H9 (cell line): ENCODE data around the gene LCE3D. TPM values are rescaled to one million over a fixed set of nuclear protein-coding genes. Genes with fewer than 3 reads are reported as not detected.

Experiments used
- DNase-seq: peaks from one replicate; pipeline ENCODE4 v3.0.0-alpha.2; 2017
- H2AFZ ChIP-seq: one replicate; pipeline ENCODE4 v1.6.1; 2013; ENCODE audit warnings: mild to moderate bottlenecking, low read length, control low read depth, moderate library complexity
- H2AK5ac ChIP-seq: 2 replicates; pipeline ENCODE4 v1.6.1; 2013; ENCODE audit warnings: low read length, control low read depth, mixed read lengths; ENCODE audit not compliant: insufficient read length
- H2BK120ac ChIP-seq: one replicate; pipeline ENCODE4 v1.6.1; 2013; ENCODE audit warnings: low read depth, mild to moderate bottlenecking, low read length, control low read depth, inconsistent platforms; ENCODE audit not compliant: poor library complexity, severe bottlenecking
- H2BK12ac ChIP-seq: 2 replicates; pipeline ENCODE4 v1.6.1; 2013; ENCODE audit warnings: low read length, control low read depth, mixed read lengths, low read depth; ENCODE audit not compliant: insufficient read length
- H2BK15ac ChIP-seq: 2 replicates; pipeline ENCODE4 v1.6.1; 2013; ENCODE audit warnings: low read depth, low read length, control low read depth
- H2BK20ac ChIP-seq: one replicate; pipeline ENCODE4 v1.6.1; 2013; ENCODE audit warnings: low read depth, mild to moderate bottlenecking, low read length, control low read depth, inconsistent platforms; ENCODE audit not compliant: poor library complexity, severe bottlenecking
- H2BK5ac ChIP-seq: 2 replicates; pipeline ENCODE4 v1.6.1; 2013; ENCODE audit warnings: low read length, control low read depth, mixed read lengths; ENCODE audit not compliant: insufficient read length
- H3K14ac ChIP-seq: 2 replicates; pipeline ENCODE4 v1.6.1; 2013; ENCODE audit warnings: low read length, control low read depth; ENCODE audit not compliant: insufficient read depth
- H3K18ac ChIP-seq: 2 replicates; pipeline ENCODE4 v1.6.1; 2013; ENCODE audit warnings: low read depth, mild to moderate bottlenecking, mixed read lengths, low read length, control low read depth; ENCODE audit not compliant: insufficient read length
- H3K23ac ChIP-seq: 2 replicates; pipeline ENCODE4 v1.6.1; 2013; ENCODE audit warnings: low read length, control low read depth, mixed read lengths, low read depth; ENCODE audit not compliant: insufficient read length
- H3K23me2 ChIP-seq: 2 replicates; pipeline ENCODE4 v1.6.1; 2013; ENCODE audit warnings: low read depth, mild to moderate bottlenecking, mixed read lengths, low read length, control low read depth; ENCODE audit not compliant: insufficient read length, poor library complexity, severe bottlenecking
- H3K27ac ChIP-seq: 2 replicates; pipeline ENCODE4 v1.5.1; 2013; ENCODE audit warnings: low read length, control low read depth, mixed read lengths, low read depth; ENCODE audit not compliant: insufficient read length
- H3K27me3 ChIP-seq: 2 replicates; pipeline ENCODE4 v1.6.1; 2013; ENCODE audit warnings: low read length, control low read depth, inconsistent platforms; ENCODE audit not compliant: insufficient read depth
- H3K4ac ChIP-seq: 2 replicates; pipeline ENCODE4 v1.6.1; 2013; ENCODE audit warnings: low read depth, mild to moderate bottlenecking, control low read depth, inconsistent platforms, low read length, moderate library complexity
- H3K4me1 ChIP-seq: 2 replicates; pipeline ENCODE4 v1.6.1; 2013; ENCODE audit warnings: low read length, control low read depth, inconsistent platforms; ENCODE audit not compliant: insufficient read depth
- H3K4me2 ChIP-seq: 2 replicates; pipeline ENCODE4 v1.6.1; 2013; ENCODE audit warnings: low read length, control low read depth, mixed read lengths; ENCODE audit not compliant: insufficient read length, insufficient read depth
- H3K56ac ChIP-seq: 2 replicates; pipeline ENCODE4 v1.6.1; 2013; ENCODE audit warnings: low read depth, mild to moderate bottlenecking, mixed read lengths, low read length, control low read depth; ENCODE audit not compliant: insufficient read length
- H3K79me1 ChIP-seq: 2 replicates; pipeline ENCODE4 v1.6.1; 2013; ENCODE audit warnings: low read depth, mild to moderate bottlenecking, moderate library complexity, low read length, control low read depth, inconsistent platforms; ENCODE audit not compliant: insufficient read depth, poor library complexity, severe bottlenecking
- H3K79me2 ChIP-seq: 2 replicates; pipeline ENCODE4 v1.6.1; 2013; ENCODE audit warnings: low read length, control low read depth, inconsistent platforms; ENCODE audit not compliant: insufficient read depth
- H3K9ac ChIP-seq: 2 replicates; pipeline ENCODE4 v1.6.1; 2013; ENCODE audit warnings: low read length, control low read depth, mixed read lengths; ENCODE audit not compliant: insufficient read length; ENCODE audit errors: extremely low read depth
- H3K9me3 ChIP-seq: one replicate; pipeline ENCODE4 v1.6.1; 2013; ENCODE audit warnings: low read depth, low read length, inconsistent platforms; ENCODE audit not compliant: control insufficient read depth
- H3T11ph ChIP-seq: one replicate; pipeline ENCODE4 v1.6.1; 2013; ENCODE audit warnings: mild to moderate bottlenecking, low read length, control low read depth, inconsistent platforms
- H4K20me1 ChIP-seq: one replicate; pipeline ENCODE4 v1.6.1; 2013; ENCODE audit not compliant: control insufficient read depth, insufficient read length, insufficient read depth
- H4K5ac ChIP-seq: 2 replicates; pipeline ENCODE4 v1.6.1; 2013; ENCODE audit warnings: low read depth, mild to moderate bottlenecking, mixed read lengths, low read length, control low read depth; ENCODE audit not compliant: insufficient read length
- H4K8ac ChIP-seq: replicated peaks from 2 replicates; pipeline ENCODE4 v1.6.1; 2013; ENCODE audit warnings: low read length, control low read depth, mixed read lengths, low read depth; ENCODE audit not compliant: insufficient read length
- H4K91ac ChIP-seq: 2 replicates; pipeline ENCODE4 v1.6.1; 2013; ENCODE audit warnings: low read depth, mild to moderate bottlenecking, moderate library complexity, mixed read lengths, low read length, control low read depth; ENCODE audit not compliant: insufficient read length
- H3K27ac Mint-ChIP-seq, 3 experiments: 2 replicates in 2 of 3; 3 replicates in 1 of 3; pipeline ENCODE4 v1.8.0; 2020 to 2021; ENCODE audit warnings: mixed read lengths in 3 of 3, mild to moderate bottlenecking in 1 of 3, moderate library complexity in 1 of 3
- H3K27me3 Mint-ChIP-seq: 2 replicates; pipeline ENCODE4 v1.8.0; 2021; ENCODE audit warnings: low read depth, mild to moderate bottlenecking, moderate library complexity, mixed read lengths
- H3K36me3 Mint-ChIP-seq, 3 experiments: 2 replicates in 2 of 3; 3 replicates in 1 of 3; pipeline ENCODE4 v1.8.0; 2020 to 2021; ENCODE audit warnings: low read depth in 3 of 3, mixed read lengths in 3 of 3; ENCODE audit not compliant: insufficient read depth in 1 of 3
- H3K4me1 Mint-ChIP-seq, 2 experiments: 2 replicates each; pipeline ENCODE4 v1.8.0; 2020; ENCODE audit warnings: mixed read lengths in 2 of 2
- H3K4me3 Mint-ChIP-seq, 2 experiments: 2 replicates in 1 of 2; 3 replicates in 1 of 2; pipeline ENCODE4 v1.8.0; 2020 to 2021; ENCODE audit warnings: mild to moderate bottlenecking in 2 of 2, mixed read lengths in 2 of 2, moderate library complexity in 1 of 2
- H3K9me3 Mint-ChIP-seq, 2 experiments: 2 replicates in 1 of 2; 3 replicates in 1 of 2; pipeline ENCODE4 v1.8.0; 2020; ENCODE audit warnings: mild to moderate bottlenecking in 2 of 2, mixed read lengths in 2 of 2, moderate library complexity in 1 of 2
- CTCF ChIP-seq: fragments of 200-600 bp; sonication (generic); conservative IDR thresholded peaks from 3 replicates; pipeline ENCODE4 v1.8.0; 2021; ENCODE audit warnings: antibody characterized with exemption, mild to moderate bottlenecking
- WGBS: extraction: QIAGEN DNeasy Blood & Tissue Kit; methylation state at CpG from one replicate; pipeline ENCODE4 v1.1.7; 2013; ENCODE audit warnings: missing lambda C conversion rate, low lambda C conversion rate, mixed read lengths; ENCODE audit not compliant: insufficient read length; ENCODE audit errors: extremely low coverage; 5-methylcytosine and 5-hydroxymethylcytosine counted together
- total RNA-seq: library from RNA; stranded (reverse); gene quantifications from 2 replicates; pipeline ENCODE4 v1.2.1, GENCODE V29; 2021

LCE3D gene
- total RNA-seq, 1 experiment from 2014 or later = not detected

- H3K79me1 ChIP-seq = no peaks in the 10 kb centered on the region
- H3K27ac Mint-ChIP-seq = no peak overlapping the region
- H3K14ac ChIP-seq = no peak overlapping the region
- no peak overlapping the region for H2BK120ac ChIP-seq
- WGBS = no CpG with 5 or more reads among the region's 4 CpGs
- H4K5ac ChIP-seq = no peak overlapping the region
- no peak overlapping the region for H3K4me3 Mint-ChIP-seq
- no peaks in the 10 kb centered on the region for H3K4me1 ChIP-seq
- H3T11ph ChIP-seq = no peak overlapping the region
- H3K9me3 ChIP-seq = peaks cover 83% of the 10 kb centered on the region
- TF ChIP-seq CTCF = no peak
- H4K91ac ChIP-seq = no peak overlapping the region
- H4K8ac ChIP-seq = no peak overlapping the region
- no peak overlapping the region for H3K23ac ChIP-seq
- H2BK20ac ChIP-seq = no peak overlapping the region
- H3K4me2 ChIP-seq = no peak overlapping the region
- H2BK15ac ChIP-seq = no peak overlapping the region
- peaks cover 94 to 95% of the 10 kb centered on the region in 2 experiments for H3K9me3 Mint-ChIP-seq
- H2AFZ ChIP-seq = no peak overlapping the region
- no peaks in the 10 kb centered on the region for H3K23me2 ChIP-seq
- H2BK12ac ChIP-seq = no peak overlapping the region
- no peak overlapping the region for H3K18ac ChIP-seq
- no peak overlapping the region for H3K56ac ChIP-seq
- DNase-seq = no peak
- no peak overlapping the region for H2BK5ac ChIP-seq
- no peaks in the 10 kb centered on the region for H3K27me3 ChIP-seq
- no peak overlapping the region for H3K9ac ChIP-seq
- no peaks in the 10 kb centered on the region; the same call in 1 of the 2 replicates for H3K27me3 Mint-ChIP-seq
- H2AK5ac ChIP-seq = no peak overlapping the region
- no peak overlapping the region for H3K4ac ChIP-seq
- peaks cover 8 to 50% (median 9%) of the 10 kb centered on the region in 3 experiments for H3K36me3 Mint-ChIP-seq
- no peaks in the 10 kb centered on the region for H4K20me1 ChIP-seq
- no peaks in the 10 kb centered on the region for H3K79me2 ChIP-seq
- no peak overlapping the region for H3K27ac ChIP-seq
- H3K4me1 Mint-ChIP-seq = no peaks in the 10 kb centered on the region
Observed at GRCh38 chr1:152537496-152537895, 42.8 kb downstream of the LCE3D start.
